ENCODE results near the gene OR2F2.

Gene OR2F2

GRCh38 chr7:143914938-143915652 is 19.9 kb upstream of the OR2F2 start:
- no peak for DNase-seq

- no peak for DNase-seq
These were observed 10.2 kb upstream of the OR2F2 start for GRCh38 chr7:143924851-143925250.

GRCh38 chr7:143929224-143929920 is 5.7 kb upstream of the OR2F2 start:
- DNase-seq = no peak

GRCh38 chr7:143931739-143932138 is 3.3 kb upstream of the OR2F2 start:
- no peak for DNase-seq

GRCh38 chr7:143936087-143937009 is 1.3 kb downstream of the OR2F2 start:
- DNase-seq = no peak

- DNase-seq = no peak
These were observed 3.6 kb downstream of the OR2F2 start for GRCh38 chr7:143938379-143939243.

GRCh38 chr7:143945423-143945822 is 10.4 kb downstream of the OR2F2 start:
- no peak for DNase-seq

- no peak for DNase-seq
These were observed 12.1 kb downstream of the OR2F2 start for GRCh38 chr7:143947111-143947510.

- DNase-seq = no peak
These were observed 13.7 kb downstream of the OR2F2 start for GRCh38 chr7:143948733-143949132.

- no peak for DNase-seq
These were observed 18.4 kb downstream of the OR2F2 start for GRCh38 chr7:143953421-143953820.

GRCh38 chr7:143954135-143954534 is 19.1 kb downstream of the OR2F2 start:
- no peak for DNase-seq

GRCh38 chr7:143954544-143954943 is 19.5 kb downstream of the OR2F2 start, which contains the start of gene OR2F1:
TSS of gene OR2F1 (plus strand) at chr7:143954844. CDS start at chr7:143959971, 5,127 bp downstream.
- no peak for DNase-seq

GRCh38 chr7:143958781-143959180 is 23.7 kb downstream of the OR2F2 start:
- no peak for DNase-seq

GRCh38 chr7:143960813-143961610 is 26.0 kb downstream of the OR2F2 start:
- no peak for DNase-seq

- no peak for DNase-seq
These were observed 30.2 kb downstream of the OR2F2 start for GRCh38 chr7:143965280-143965679.

GRCh38 chr7:143967398-143967797 is 32.4 kb downstream of the OR2F2 start:
- DNase-seq = no peak

GRCh38 chr7:143973870-143974416 is 38.9 kb downstream of the OR2F2 start:
- no peak for DNase-seq

- DNase-seq = no peak
These were observed 39.4 kb downstream of the OR2F2 start for GRCh38 chr7:143974459-143974858.

- no peak for DNase-seq
These were observed 40.6 kb downstream of the OR2F2 start for GRCh38 chr7:143975617-143976016.

- DNase-seq = no peak
These were observed 43.6 kb downstream of the OR2F2 start for GRCh38 chr7:143978585-143978984.

- no peak for DNase-seq
These were observed 44.3 kb downstream of the OR2F2 start for GRCh38 chr7:143979359-143979758.
